ENCODE results near the gene PLCB1.
"Not testable (repeated sequence)": the region's sequence is repeated elsewhere in the genome, so short reads cannot be mapped to it uniquely, and the experiment has no call there.

Gene PLCB1

GRCh38 chr20:8631271-8631670 lies 499.2 kb downstream of the PLCB1 start:
- DNase-seq = no peak

GRCh38 chr20:8633366-8633765 lies 501.3 kb downstream of the PLCB1 start:
- DNase-seq = no peak

GRCh38 chr20:8635048-8635572 lies 503.0 kb downstream of the PLCB1 start:
- DNase-seq = no peak

- DNase-seq = no peak
Measured at GRCh38 chr20:8635837-8636236, 503.8 kb downstream of the PLCB1 start.

- DNase-seq = no peak
Measured at GRCh38 chr20:8639112-8639778, 507.2 kb downstream of the PLCB1 start.

- no peak for DNase-seq
Measured at GRCh38 chr20:8640461-8640860, 508.4 kb downstream of the PLCB1 start.

- no peak for DNase-seq
Measured at GRCh38 chr20:8642247-8642646, 510.2 kb downstream of the PLCB1 start.

GRCh38 chr20:8644468-8644867 lies 512.4 kb downstream of the PLCB1 start:
- DNase-seq = not testable (repeated sequence)

- DNase-seq = no peak
Measured at GRCh38 chr20:8645326-8645725, 513.3 kb downstream of the PLCB1 start.

GRCh38 chr20:8646033-8646441 lies 514.0 kb downstream of the PLCB1 start:
- no peak for DNase-seq

- DNase-seq = no peak
Measured at GRCh38 chr20:8646716-8647115, 514.6 kb downstream of the PLCB1 start.

GRCh38 chr20:8647961-8648441 lies 515.9 kb downstream of the PLCB1 start:
- DNase-seq = no peak

GRCh38 chr20:8648466-8648865 lies 516.4 kb downstream of the PLCB1 start:
- no peak for DNase-seq

- DNase-seq = no peak
Measured at GRCh38 chr20:8652396-8652795, 520.3 kb downstream of the PLCB1 start.

- no peak for DNase-seq
Measured at GRCh38 chr20:8654486-8654885, 522.4 kb downstream of the PLCB1 start.

GRCh38 chr20:8656335-8656734 lies 524.3 kb downstream of the PLCB1 start:
- DNase-seq = no peak

GRCh38 chr20:8657664-8658063 lies 525.6 kb downstream of the PLCB1 start:
- no peak for DNase-seq

- no peak for DNase-seq
Measured at GRCh38 chr20:8658103-8658502, 526.0 kb downstream of the PLCB1 start.

- DNase-seq = no peak
Measured at GRCh38 chr20:8661229-8661952, 529.3 kb downstream of the PLCB1 start.

- no peak for DNase-seq
Measured at GRCh38 chr20:8662433-8662954, 530.4 kb downstream of the PLCB1 start.

GRCh38 chr20:8663424-8663823 lies 531.4 kb downstream of the PLCB1 start:
- DNase-seq = no peak

GRCh38 chr20:8664778-8665177 lies 532.7 kb downstream of the PLCB1 start:
- DNase-seq = no peak

GRCh38 chr20:8667306-8667705 lies 535.2 kb downstream of the PLCB1 start:
- DNase-seq = no peak
